GM18517 (cell line): ENCODE data around the gene SPTLC1.

Experiments
- ATAC-seq: cut with Tn5 transposase; IDR thresholded peaks from one replicate; pipeline ENCODE4 v1.9.1; 2021; ENCODE audit warnings: mild to moderate bottlenecking, moderate library complexity; ENCODE audit not compliant: unreplicated experiment

The SPTLC1 gene

DNA sequence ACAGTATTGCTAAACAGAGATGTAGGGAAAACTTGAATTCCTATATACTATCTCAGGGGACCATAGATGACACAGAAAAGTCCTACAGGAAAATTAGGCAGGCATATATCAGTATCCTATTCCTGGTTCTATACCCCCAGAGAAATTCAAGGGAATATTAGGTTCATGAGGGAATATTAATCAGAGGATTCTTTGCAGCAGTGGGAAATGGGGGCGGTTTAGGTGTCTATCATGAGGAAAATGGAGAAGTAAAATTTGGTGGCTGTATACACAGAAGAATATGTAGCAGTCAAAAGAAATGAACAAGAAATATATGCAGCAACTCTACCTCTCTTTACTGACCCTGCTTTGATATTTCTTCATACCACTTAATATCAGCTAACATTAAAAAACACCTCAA is 20.0 kb downstream of the SPTLC1 start:
- ATAC-seq = no peak

DNA sequence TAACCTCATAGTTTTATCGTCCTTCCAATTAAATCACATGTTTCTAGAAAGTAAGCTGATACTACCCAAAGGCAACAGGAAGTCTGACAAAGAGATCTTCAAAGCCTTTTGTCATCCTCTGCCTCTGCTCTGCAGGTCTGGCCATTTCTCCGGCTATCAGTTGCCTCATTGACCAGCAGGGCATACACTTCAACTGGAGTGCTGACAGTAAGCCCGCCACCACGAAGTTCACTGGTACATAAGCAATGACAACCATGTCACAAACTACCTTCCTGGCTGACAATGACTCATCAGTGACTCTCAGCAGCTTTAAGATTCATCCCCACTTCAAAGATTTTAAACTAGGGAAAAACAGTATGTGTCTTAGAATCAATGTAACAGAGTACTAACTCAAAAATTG is 20.6 kb downstream of the SPTLC1 start:
- no peak for ATAC-seq

DNA sequence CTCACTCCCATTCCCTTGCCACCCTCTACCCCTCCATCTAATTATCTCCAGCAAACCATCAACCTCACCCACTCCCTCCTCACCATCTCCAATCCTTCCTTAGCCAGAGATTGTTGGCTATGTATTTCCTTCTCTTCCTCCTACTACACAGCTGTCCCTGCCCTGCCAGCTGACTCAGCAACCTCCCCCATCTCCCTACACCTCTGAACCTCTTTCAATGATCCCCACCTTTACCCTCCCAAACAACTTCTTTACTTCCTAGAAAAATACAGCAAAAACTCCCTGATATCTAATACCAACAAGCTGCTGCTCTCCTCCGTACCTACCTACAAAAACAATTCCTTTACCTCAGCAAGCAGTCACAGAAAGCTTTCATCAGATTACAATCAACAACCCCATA is 37.3 kb downstream of the SPTLC1 start:
- ATAC-seq = no peak

DNA sequence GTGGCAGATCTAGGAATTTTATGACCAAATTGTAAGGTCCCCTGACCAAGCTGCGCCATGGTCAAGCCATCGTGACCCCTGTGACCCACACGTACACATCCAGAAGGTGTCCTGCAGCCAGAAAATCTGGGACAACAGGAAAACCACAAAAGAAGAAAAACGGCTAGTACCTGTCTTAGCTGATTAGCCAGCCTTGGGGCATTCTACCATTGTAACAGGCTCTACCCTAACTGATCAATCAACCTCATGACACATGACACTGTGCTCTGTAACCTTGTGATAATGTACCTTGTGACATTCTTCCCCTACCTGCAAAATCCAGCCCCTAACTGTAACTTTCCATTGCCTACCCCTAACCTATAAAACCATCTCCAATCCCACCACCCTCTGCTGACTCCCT is 43.6 kb downstream of the SPTLC1 start:
- no peak for ATAC-seq

DNA sequence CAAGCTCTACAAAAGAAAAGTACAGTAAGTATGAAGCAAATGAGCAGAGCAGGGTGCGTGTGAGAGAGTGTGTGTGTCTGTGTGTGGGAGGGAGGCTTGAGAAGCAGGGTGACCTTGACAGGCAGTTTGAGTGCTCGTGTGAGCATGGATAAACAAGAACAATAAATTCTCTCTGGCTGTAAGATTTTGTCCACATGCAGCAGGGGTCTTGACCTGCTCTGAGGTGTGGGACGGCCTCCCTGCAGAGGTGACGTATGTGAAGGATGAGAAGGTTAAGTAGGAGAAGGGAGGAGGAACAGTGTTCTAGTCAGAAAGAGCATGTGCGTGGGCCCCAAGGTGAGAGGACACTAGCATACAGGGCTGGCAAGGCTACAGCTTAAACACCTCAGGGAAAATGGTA is 49.0 kb downstream of the SPTLC1 start:
- no peak for ATAC-seq

DNA sequence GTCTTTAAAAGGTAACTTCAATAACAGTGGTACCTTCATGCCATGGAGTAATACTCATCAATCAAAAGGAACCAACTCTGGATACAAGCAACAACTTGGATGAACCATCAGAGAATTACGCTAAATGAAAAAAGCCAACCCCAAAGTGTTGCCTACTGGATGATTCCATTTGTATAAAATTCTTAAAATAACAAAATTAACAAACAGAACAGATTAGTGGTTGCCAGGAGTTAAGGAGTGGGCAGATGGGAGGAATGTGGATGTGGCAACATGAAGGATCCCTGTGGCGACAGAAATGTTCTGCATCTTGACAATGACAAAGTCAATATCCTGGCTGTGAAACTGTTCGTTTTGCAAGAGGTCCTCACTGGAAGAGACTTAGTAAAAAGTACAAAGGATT is 50.5 kb downstream of the SPTLC1 start:
- no peak for ATAC-seq

DNA sequence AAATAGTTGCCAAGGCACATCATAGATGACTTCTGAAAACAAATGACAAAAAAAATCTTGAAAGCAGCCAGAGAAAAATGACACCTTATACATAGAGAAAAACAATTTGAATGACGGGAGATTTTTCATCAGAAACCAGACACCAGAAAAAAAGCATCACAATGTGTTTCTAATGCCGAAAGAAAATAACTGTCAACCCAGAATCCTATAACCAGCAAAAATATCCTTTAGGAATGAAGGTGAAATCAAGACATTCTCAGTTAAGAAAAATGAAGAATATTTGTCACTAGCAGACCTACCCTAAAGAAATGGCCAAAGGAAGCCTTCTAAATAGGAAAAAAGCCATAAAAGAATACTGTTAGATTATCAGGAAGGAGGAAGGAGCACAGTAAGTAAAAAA is 54.0 kb downstream of the SPTLC1 start:
- no peak for ATAC-seq

DNA sequence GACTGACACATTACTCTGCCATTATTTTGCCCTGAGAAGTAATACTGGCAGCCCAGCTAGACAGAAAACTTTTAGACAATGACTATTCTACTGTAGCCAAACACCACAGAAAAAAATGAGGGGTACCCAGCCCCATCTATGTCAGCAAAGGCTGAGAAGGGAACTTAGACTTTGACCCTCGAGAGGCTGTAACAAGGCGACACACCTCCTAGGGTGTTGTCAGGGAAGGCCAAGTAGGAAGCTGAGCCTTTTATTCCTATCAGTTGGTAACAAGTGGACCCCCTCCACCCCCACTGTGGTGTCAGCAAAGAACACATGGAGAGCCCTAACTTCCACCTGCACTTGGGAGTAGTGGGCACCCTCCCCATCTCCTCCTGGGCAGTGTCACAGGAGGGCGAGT is 55.6 kb downstream of the SPTLC1 start:
- no peak for ATAC-seq

DNA sequence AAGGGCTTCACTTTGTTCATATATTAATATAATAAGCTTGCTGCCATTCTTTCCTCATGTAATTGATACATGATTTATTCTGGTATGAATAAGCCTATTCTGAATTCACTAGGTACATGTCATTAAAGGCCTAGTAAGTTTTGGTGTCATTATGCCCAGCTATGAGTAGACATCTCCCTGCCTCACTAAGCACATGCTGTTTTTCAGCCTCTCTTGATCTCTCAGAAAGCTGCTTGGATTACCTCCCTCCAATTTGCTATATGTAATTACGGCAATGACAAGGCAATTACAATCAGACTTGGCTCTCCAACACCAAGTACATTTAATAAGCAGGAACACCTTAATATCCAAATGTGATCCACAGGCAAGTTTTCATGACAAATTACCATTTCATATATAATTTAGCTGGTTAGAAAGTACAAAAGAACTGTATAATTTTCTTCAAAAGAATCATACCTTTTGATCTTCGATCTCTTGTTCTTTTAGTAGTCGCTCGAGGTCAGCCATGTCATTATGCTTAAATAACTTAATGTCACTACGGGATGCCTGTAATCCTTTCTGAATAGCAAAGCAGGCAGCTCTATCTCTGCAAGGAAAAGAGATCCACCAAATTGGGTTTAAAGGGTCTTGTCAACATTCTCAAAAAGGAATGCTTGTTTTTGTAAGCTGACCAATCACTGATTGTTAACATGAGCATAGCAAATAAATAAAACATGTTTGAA is 56.3 kb downstream of the SPTLC1 start:
- ATAC-seq = no peak

DNA sequence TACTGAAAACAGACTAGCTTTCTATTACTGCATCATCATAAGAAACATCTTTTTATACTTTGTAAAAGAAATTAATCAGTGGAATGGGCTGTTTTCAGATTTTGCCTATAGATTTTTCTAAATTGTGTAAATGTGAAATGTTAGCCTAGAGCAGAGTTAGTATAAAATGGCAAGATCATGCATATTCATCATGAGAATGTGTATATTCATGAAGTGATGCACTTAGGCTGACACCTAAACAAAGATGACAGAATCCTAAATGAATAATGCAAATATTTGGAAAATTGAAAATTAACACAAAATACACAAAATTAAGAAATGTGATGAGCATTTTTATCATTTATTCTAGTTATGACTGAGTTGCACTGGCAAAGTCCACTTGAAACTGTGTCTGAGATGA is 57.2 kb downstream of the SPTLC1 start:
- ATAC-seq = no peak

DNA sequence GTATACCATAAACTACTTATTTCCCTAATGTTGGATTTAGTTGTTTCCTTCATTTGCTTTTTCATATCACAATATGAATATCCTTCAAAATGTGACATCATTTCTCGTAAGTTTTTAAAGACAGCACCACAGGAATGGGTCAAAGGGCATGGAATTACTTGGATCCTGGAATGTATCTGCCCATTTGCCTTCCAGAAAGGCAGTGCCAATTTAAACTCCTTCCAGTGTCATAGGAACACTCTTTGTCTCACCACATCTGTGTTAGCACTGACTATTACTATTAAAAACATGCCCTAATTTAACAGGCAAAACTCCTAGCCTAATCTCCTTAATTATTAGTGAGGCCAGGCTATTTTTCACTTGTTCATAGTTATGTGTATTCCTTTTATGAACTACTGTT is 58.0 kb downstream of the SPTLC1 start:
- no peak for ATAC-seq

DNA sequence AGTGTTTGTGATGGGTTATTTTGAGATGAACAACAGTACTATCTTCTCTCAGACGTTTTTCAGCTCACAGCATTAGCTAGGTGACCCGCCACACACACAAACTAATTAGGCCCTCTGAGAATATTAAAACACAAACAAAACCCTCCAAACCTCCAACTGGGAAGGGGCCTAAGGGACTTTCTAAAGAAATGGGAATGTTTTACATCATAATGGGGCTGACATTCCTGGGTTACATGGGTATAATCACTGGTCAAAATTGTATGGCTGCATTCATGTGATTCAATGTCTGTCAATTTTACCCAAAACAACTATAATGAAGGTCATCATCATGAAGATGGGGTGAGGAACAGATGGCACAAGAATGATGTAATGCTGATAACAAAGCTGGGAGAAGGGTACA is 59.6 kb downstream of the SPTLC1 start:
- ATAC-seq = no peak

DNA sequence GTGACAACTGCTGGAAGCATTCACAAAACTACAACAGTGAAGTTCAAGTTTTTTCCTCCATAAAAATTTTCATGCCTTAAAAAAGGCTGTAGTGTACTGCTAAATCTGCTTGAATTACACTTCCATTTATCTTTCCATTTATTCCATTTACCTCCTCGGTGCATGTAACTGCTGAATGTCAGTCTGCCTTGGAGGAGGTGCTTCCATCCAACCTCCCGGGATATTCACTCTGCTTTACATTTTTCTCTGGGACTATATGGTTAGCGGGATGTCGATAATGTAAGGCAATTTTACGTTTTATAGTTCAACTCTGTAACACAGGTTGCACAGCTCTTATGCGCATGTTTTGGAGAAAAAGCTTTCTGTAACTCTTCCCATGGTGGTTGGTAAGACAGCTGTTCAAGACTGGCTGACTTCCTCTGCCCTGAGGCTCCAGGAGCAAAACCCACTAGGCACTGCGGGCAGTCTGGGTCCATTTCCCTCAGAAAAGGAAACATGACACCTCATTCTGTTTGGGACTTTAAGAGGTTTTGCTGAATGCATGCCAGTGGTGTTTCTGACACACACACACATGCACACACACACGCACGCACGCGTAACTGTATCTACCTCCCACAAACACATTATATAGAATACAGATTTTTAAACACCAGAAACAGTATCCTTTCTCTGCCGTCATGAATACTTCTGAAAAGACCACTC is 66.1 kb downstream of the SPTLC1 start:
- no peak for ATAC-seq

DNA sequence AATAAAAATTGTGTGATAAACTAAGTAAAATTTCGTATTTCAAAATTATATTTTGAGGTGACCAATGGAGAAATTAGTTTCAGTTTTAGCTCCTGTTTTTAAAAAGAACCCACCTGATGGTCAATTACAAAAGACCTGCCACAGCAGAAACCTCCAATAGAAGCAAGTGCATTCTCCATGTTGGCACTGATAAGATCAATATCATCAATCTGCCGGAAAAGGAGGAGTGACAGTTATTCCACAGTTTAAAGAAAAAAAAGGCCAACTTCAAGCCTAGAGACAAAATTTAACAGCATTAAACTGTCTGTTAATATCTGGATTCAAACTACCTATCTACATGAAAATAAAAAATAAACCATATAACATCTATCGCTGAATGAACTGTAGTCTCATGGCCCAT is 67.7 kb downstream of the SPTLC1 start:
- no peak for ATAC-seq

DNA sequence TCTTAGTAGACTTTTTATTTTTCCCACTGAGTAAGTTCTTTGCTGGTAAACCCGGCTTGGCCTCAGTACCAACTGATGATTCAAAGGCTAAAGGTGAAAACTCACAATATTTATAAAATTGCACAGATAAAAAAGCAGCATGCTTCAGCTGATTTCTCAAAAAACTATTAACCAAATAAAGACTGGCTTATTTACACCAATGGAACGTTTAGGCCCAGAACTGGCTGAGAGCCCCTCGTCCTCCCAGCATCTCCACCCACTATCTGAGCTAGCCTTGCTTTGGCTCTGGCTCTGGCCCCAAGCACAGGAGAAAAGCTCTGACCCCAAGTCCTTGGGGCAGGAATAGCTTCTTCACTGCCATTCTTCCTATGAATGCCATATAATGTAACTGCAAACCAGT is 68.5 kb downstream of the SPTLC1 start:
- no peak for ATAC-seq

DNA sequence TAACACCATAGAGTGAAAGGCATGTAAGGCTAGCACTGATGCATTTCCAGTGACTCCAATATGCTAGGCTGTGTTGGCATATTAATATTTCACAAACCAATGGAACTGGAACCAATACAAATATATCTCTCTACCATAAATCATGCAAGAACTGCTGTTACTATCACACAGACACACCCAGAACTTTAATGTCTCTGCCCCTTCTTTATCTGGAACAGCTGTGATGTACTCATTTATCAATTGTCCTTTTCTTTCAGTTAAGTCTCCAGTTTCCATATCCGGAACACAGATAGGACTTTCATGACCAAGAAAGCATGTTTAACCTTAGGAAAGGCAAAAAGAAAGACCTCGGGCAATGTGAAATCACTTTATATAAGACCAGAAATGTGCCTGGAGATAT is 70.3 kb downstream of the SPTLC1 start:
- ATAC-seq = no peak

DNA sequence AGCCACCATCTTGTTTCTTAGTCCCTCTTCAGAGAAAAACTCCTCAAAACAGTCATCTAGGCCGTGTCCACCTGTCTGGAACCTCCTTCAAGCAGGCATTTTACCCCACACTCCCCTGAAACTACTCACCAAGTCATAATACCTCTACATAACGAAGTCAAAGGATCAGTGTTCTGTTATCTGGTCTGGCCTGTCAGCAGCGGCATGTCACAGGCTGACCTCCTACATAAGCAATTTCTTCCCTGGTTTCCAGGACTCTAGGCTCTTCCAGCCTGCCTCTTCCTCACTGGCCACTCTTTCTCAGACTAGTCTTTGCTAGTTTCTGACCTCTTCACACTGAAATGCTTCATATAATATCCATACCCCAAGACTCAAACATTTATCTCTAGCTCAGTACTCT is 72.2 kb downstream of the SPTLC1 start:
- no peak for ATAC-seq

DNA sequence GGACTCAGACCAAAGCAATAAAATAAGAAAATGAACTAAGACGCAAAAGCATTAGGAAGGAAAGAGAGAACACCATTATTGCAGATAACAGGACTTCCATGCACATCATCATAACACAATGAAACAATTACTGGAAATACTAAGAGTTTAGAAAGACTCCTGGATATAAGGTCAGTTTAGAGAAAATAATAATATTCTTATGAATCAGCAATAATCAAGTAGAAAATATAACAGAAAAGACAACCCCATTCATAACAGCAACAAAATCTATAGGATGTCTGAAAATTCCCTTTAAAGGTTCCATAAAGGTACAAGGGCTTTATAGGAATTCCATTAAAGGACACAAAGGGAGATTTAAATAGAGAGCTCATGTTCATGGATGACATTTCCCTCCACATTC is 73.0 kb downstream of the SPTLC1 start:
- ATAC-seq = no peak

DNA sequence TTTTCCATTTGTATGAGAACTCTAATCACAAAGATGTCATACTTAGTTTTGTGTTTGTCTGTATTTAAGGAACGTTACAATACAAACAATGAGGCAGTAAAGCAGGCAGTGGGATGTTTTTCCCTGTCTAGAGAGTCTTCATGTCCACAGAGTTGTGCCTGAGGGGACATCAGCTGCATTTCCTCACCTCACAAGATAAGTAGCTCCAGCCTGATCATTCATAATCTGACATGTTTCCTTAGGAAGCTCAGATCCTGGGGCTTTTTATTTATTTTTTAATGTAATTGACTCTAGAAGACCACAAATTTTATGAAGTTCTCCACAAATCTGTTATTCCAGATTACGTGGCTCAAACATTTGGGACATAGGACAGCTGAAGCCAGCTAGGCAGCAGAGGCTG is 78.5 kb downstream of the SPTLC1 start:
- no peak for ATAC-seq

DNA sequence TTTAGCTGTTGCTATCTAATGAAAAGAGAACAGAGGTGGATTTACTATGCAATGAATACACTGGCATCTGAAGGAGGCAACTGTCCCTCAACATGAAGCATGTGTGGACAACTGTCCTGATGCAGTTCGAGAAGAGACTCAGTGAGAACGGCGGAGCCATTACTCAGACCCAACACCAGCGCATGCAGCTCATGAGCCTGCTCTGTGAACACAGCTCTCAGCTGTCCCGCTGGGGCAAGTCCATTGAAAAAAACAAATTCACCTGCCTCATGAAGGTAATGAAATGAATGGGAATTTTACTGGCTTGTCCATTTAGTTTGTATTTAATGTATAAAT is 78.8 kb downstream of the SPTLC1 start:
- no peak for ATAC-seq

DNA sequence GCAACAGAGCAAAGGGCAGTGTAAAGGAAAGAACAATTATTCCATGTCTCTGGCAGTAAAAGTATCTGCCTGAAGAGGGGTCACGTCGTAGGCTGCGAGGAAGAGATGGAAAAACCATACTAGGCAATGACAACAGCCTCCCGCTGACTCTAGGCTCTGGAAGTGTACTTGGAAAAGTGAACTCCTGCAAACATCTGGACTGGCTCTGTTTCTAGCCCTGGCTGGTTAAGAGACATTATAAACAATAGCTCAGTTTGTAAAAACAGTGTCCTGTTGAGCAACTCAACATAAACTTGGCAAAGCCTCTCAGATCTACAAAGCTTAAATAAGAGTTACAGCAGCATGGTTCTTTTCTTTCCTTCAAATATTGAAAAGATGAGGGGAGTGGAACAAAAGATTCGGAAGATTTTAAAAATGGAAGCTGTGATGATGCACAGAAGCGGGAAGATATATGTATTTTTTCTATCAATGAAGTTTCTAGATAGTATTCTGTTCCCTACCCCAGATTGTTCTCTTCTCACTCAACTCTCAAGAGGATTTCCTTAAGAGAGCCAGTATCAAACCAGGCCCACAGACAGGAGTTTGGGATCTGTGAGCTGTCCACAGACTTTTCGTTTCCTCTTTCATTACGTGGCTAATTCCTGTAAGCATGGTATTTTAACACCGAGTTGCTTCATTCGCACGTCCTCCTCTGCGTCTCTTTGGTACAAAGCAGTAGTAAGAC is 79.4 kb downstream of the SPTLC1 start:
- ATAC-seq = no peak

DNA sequence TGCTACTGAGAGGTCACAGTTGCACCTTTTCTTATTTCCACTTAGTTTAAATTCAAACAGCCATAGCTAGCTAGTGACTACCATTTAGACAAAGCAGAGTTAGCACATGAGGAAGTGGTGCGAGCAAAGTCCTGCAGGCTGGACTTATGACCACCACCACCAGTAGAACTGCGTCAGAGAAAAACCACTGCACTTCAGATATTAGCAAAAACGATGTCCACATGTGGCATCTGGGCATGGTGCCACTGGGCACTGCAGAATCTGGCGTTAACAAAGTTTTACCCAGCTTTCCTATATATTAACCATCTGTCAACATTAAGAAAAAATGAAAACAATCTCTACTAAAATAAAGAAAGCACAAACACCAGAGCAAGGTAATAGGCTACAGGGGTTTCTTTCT is 80.1 kb downstream of the SPTLC1 start:
- ATAC-seq = no peak
